Lower leg skin (tissue), 3 donors: ENCODE results near the gene PDK2.

Source experiments
- CTCF ChIP-seq, 3 donors: fragments of 450-650 bp; IDR thresholded peaks; one replicate each; pipeline ENCODE4 v1.5.1; 2016; ENCODE audit warnings: antibody characterized with exemption in 3 of 3, mild to moderate bottlenecking in 3 of 3, moderate library complexity in 2 of 3
- POLR2A ChIP-seq, 2 donors: fragments of 450-650 bp; IDR thresholded peaks; one replicate each; pipeline ENCODE4 v1.6.1; 2016 to 2017; ENCODE audit warnings: antibody characterized with exemption in 2 of 2, mild to moderate bottlenecking in 1 of 2, moderate library complexity in 1 of 2

DNA sequence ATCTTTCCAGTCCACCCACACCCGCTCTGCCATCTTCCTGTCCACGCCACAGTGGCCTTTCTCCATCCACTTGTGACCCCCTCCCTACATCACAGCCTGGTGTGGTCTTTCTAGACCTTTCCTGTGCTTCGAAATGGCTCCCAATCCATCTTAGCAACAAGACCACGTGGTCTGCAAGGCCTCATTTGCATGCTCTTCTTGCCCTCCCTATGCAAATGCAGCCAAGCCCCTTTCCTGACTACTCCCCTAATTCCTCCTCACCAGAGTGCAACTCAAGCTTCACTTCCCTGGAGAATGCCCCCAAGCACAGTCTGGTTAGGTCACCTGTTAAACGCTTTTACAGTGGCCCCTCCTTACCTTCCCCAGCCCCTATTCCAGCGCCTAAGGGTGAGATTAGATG, 49.2 kb downstream of the PDK2 start:
- no peak for TF ChIP-seq CTCF (IDR thresholded peaks at IDR 0.05)
- no peak for TF ChIP-seq POLR2A (IDR thresholded peaks at IDR 0.05)
